Caco-2 (cell line): ENCODE results near the gene ANKRD20A1. TPM values are rescaled to one million over a fixed set of nuclear protein-coding genes. Genes with fewer than 3 reads are reported as not detected.
"Not testable (repeated sequence)": the region's sequence is repeated elsewhere in the genome, so short reads cannot be mapped to it uniquely, and the experiment has no call there.

ENCODE experiments used
- Bru-seq: library from RNA; stranded (reverse); fragments of 400-500 nt; gene quantifications from one replicate; lab custom pipeline; 2021; lab: Mats Ljungman, UMichigan
- BruChase-seq, 2 experiments: library from RNA; stranded (reverse); fragments of 400-500 nt; gene quantifications; one replicate each; lab custom pipeline; 2021; lab: Mats Ljungman, UMichigan
- BruUV-seq: library from RNA; stranded (reverse); fragments of 400-500 nt; replicated peaks from 2 replicates; lab custom pipeline; 2021; lab: Mats Ljungman, UMichigan
- CTCF ChIA-PET: fragments of 300-600 bp; sonication (Branson Sonifier 250); formaldehyde crosslinking; loops from one replicate; lab custom pipeline; 2022; ENCODE audit warnings: antibody characterized with exemption; lab: Charles Lee
- POLR2A ChIA-PET: fragments of 300-600 bp; sonication (Branson Sonifier 250); formaldehyde crosslinking; loops from one replicate; lab custom pipeline; 2022; ENCODE audit warnings: antibody characterized with exemption; lab: Charles Lee
- DNase-seq, 2 experiments: peaks; one replicate each; pipeline versions ENCODE4 v3.0.0 to v3.0.0-alpha.2; 2020 to 2022
- H3K27me3 ChIP-seq: replicated peaks from 2 replicates; pipeline ENCODE4 v1.6.0; 2011; ENCODE audit warnings: low read length; ENCODE audit not compliant: control insufficient read depth, insufficient read depth
- H3K36me3 ChIP-seq: 2 replicates; pipeline ENCODE4 v1.5.1; 2011; ENCODE audit warnings: low read length; ENCODE audit not compliant: control insufficient read depth, insufficient read depth
- H3K4me1 ChIP-seq: fragments of 250-450 bp; sonication (Bioruptor Pico); 2 replicates; pipeline ENCODE4 v1.5.1; 2020; ENCODE audit warnings: mild to moderate bottlenecking
- H3K4me3 ChIP-seq: 2 replicates; pipeline ENCODE4 v1.5.1; 2011; ENCODE audit warnings: low read depth, mild to moderate bottlenecking, control low read depth, low read length
- H3K9me3 ChIP-seq: fragments of 250-450 bp; sonication (Bioruptor Pico); 2 replicates; pipeline ENCODE4 v1.5.1; 2020; ENCODE audit warnings: mild to moderate bottlenecking, moderate library complexity
- H3K27ac Mint-ChIP-seq: one replicate; pipeline ENCODE4 v1.8.0; 2022; ENCODE audit warnings: mixed read lengths; ENCODE audit not compliant: unreplicated experiment
- H3K27me3 Mint-ChIP-seq: one replicate; pipeline ENCODE4 v1.8.0; 2022; ENCODE audit warnings: mixed read lengths; ENCODE audit not compliant: insufficient read depth, unreplicated experiment
- H3K36me3 Mint-ChIP-seq: one replicate; pipeline ENCODE4 v1.8.0; 2022; ENCODE audit warnings: mild to moderate bottlenecking, mixed read lengths; ENCODE audit not compliant: insufficient read depth, unreplicated experiment
- H3K4me1 Mint-ChIP-seq: one replicate; pipeline ENCODE4 v1.8.0; 2022; ENCODE audit warnings: low read depth, mixed read lengths; ENCODE audit not compliant: unreplicated experiment
- H3K4me3 Mint-ChIP-seq: one replicate; pipeline ENCODE4 v1.8.0; 2022; ENCODE audit warnings: mild to moderate bottlenecking, moderate library complexity, mixed read lengths; ENCODE audit not compliant: unreplicated experiment
- H3K9me3 Mint-ChIP-seq: one replicate; pipeline ENCODE4 v1.8.0; 2022; ENCODE audit warnings: mixed read lengths; ENCODE audit not compliant: unreplicated experiment
- intact Hi-C: fragments of 100-400 bp; cut with micrococcal nuclease; formaldehyde crosslinking; loops from one replicate; pipeline ENCODE4 v1.10.0; 2022; ENCODE audit not compliant: unreplicated experiment
- long read RNA-seq: library from polyadenylated mRNA; stranded (forward); transcript quantifications from one replicate; pipeline ENCODE4 v2.0.0, GENCODE V29; 2022
- total RNA-seq: library from RNA; stranded (reverse); gene quantifications from 2 replicates; pipeline ENCODE4 v1.2.3, GENCODE V29; 2022

Gene ANKRD20A1
- not detected in 2 replicates for total RNA-seq
- Bru-seq, nascent RNA, result not detected
- BruChase-seq, experiment 1, labeled RNA remaining after a 2-hour chase, result percentile 4 among the genes with signal in this experiment
- percentile 6 among the genes with signal in this experiment for BruChase-seq, experiment 2, labeled RNA remaining after a 6-hour chase
- long read RNA-seq, result 0 reads

- H3K36me3 Mint-ChIP-seq, H3K4me1 Mint-ChIP-seq, POLR2A ChIA-PET: not testable (repeated sequence)
Measured at GRCh38 chr9:67858871-67859270, at the start of gene ANKRD20A1. Gene ANKRD20A1, plus strand, starts transcription at chr9:67858931. Its CDS starts 496 bp downstream, at chr9:67859427.

GRCh38 chr9:67832088-67832487 lies 26.6 kb upstream of the ANKRD20A1 start:
- BruUV-seq, intact Hi-C loops, H3K27ac Mint-ChIP-seq, H3K4me3 Mint-ChIP-seq, H3K9me3 ChIP-seq, H3K4me1 Mint-ChIP-seq, CTCF ChIA-PET, POLR2A ChIA-PET, H3K4me3 ChIP-seq, H3K27me3 ChIP-seq, H3K36me3 Mint-ChIP-seq, DNase-seq, H3K9me3 Mint-ChIP-seq, H3K36me3 ChIP-seq, H3K4me1 ChIP-seq, H3K27me3 Mint-ChIP-seq: not testable (repeated sequence)

More at GRCh38 chr9:67858871-67859270, at the start of gene ANKRD20A1:
- H3K4me3 Mint-ChIP-seq, H3K27ac Mint-ChIP-seq, CTCF ChIA-PET, H3K9me3 Mint-ChIP-seq, H3K4me1 ChIP-seq, H3K27me3 Mint-ChIP-seq, H3K9me3 ChIP-seq, DNase-seq, H3K27me3 ChIP-seq, BruUV-seq, intact Hi-C loops, H3K4me3 ChIP-seq, H3K36me3 ChIP-seq: not testable (repeated sequence)
